CD4-positive, alpha-beta memory T cell (primary cell): ENCODE measurements around the gene NPTX2. TPM values are rescaled to one million over a fixed set of nuclear protein-coding genes. Genes with fewer than 3 reads are reported as not detected.

Experiments
- CTCF ChIA-PET: fragments of 350-600 bp; sonication (Branson Sonifier 250); formaldehyde crosslinking; loops from one replicate; lab custom pipeline; 2021; ENCODE audit warnings: inconsistent platforms; ENCODE audit not compliant: partially characterized antibody; lab: Charles Lee
- POLR2A ChIA-PET: fragments of 350-600 bp; sonication (Branson Sonifier 250); formaldehyde crosslinking; loops from one replicate; lab custom pipeline; 2021; ENCODE audit not compliant: partially characterized antibody; lab: Charles Lee
- DNase-seq, 5 donors: peaks; one replicate each; pipeline versions ENCODE4 v3.0.0 to v3.0.0-alpha.2; 2020 to 2022; ENCODE audit warnings: mixed read lengths in 1 of 5
- H3K27ac ChIP-seq: one replicate; pipeline ENCODE4 v1.7.0; 2013; ENCODE audit warnings: low read depth, low read length
- H3K27me3 ChIP-seq: 2 replicates; pipeline ENCODE4 v1.7.0; 2013; ENCODE audit warnings: mild to moderate bottlenecking, low read length, moderate library complexity; ENCODE audit not compliant: insufficient read depth
- H3K36me3 ChIP-seq: 2 replicates; pipeline ENCODE4 v1.7.0; 2013; ENCODE audit warnings: mild to moderate bottlenecking, low read length, moderate library complexity; ENCODE audit not compliant: insufficient read depth
- H3K4me1 ChIP-seq: 2 replicates; pipeline ENCODE4 v1.7.0; 2013; ENCODE audit warnings: mild to moderate bottlenecking, low read length, moderate library complexity; ENCODE audit not compliant: insufficient read depth
- H3K4me3 ChIP-seq, 2 donors: one replicate each; pipeline ENCODE4 v1.7.0; 2013; ENCODE audit warnings: low read length in 2 of 2, mild to moderate bottlenecking in 1 of 2
- H3K9me3 ChIP-seq, 2 donors: one replicate each; pipeline ENCODE4 v1.7.0; 2013; ENCODE audit warnings: low read length in 2 of 2, control low read depth in 1 of 2; ENCODE audit not compliant: control insufficient read depth in 1 of 2
- H3K27ac Mint-ChIP-seq, 7 donors: one replicate each; pipeline ENCODE4 v1.8.0; 2020 to 2021; ENCODE audit warnings: mixed read lengths in 7 of 7, mild to moderate bottlenecking in 6 of 7, inconsistent platforms in 3 of 7, moderate library complexity in 3 of 7
- H3K27me3 Mint-ChIP-seq, 2 donors: one replicate each; pipeline ENCODE4 v1.8.0; 2020 to 2021; ENCODE audit warnings: mixed read lengths in 2 of 2
- H3K36me3 Mint-ChIP-seq, 2 donors: one replicate each; pipeline ENCODE4 v1.8.0; 2020 to 2021; ENCODE audit warnings: mixed read lengths in 2 of 2, inconsistent platforms in 1 of 2, mild to moderate bottlenecking in 1 of 2
- H3K4me1 Mint-ChIP-seq, 4 donors: one replicate each; pipeline ENCODE4 v1.8.0; 2020 to 2021; ENCODE audit warnings: mixed read lengths in 4 of 4, mild to moderate bottlenecking in 1 of 4
- H3K4me3 Mint-ChIP-seq, 8 donors: one replicate each; pipeline ENCODE4 v1.8.0; 2020 to 2021; ENCODE audit warnings: mixed read lengths in 8 of 8, mild to moderate bottlenecking in 7 of 8, moderate library complexity in 6 of 8, inconsistent platforms in 3 of 8
- H3K9me3 Mint-ChIP-seq, 8 donors: one replicate each; pipeline ENCODE4 v1.8.0; 2020 to 2021; ENCODE audit warnings: mixed read lengths in 8 of 8, mild to moderate bottlenecking in 5 of 8, inconsistent platforms in 3 of 8, moderate library complexity in 1 of 8
- intact Hi-C: fragments of 100-400 bp; cut with micrococcal nuclease; formaldehyde crosslinking; loops from one replicate; pipeline ENCODE4 v1.15.1; 2023
- polyA plus RNA-seq, 2 donors: library from polyadenylated mRNA; unstranded; fragments of 300-500 nt; fragmentation: Illumina TruSeq; gene quantifications; one replicate each; pipeline ENCODE4 v1.2.3, GENCODE V29; 2021
- total RNA-seq, 2 experiments: library from RNA; stranded (reverse); gene quantifications; one replicate each; pipeline ENCODE4 v1.2.3, GENCODE V29; 2021

Gene NPTX2
- total and polyA plus RNA-seq, 4 experiments from 2014 or later = not detected

GRCh38 chr7:98628418-98628817 is 11.3 kb downstream of the NPTX2 start:
- H3K36me3 Mint-ChIP-seq = peaks cover 0 to 5% of the 10 kb centered on the region in 2 donors
- peaks cover 4 to 5% of the 10 kb centered on the region in 2 donors for H3K27me3 Mint-ChIP-seq
- peaks cover 0 to 23% (median 12%) of the 10 kb centered on the region in 8 donors for H3K9me3 Mint-ChIP-seq
- no peak overlapping the region for H3K27ac Mint-ChIP-seq
- peaks cover 0 to 5% (median 0%) of the 10 kb centered on the region in 4 donors for H3K4me1 Mint-ChIP-seq
- H3K36me3 ChIP-seq = no peaks in the 10 kb centered on the region
- H3K9me3 ChIP-seq = no peaks in the 10 kb centered on the region
- CTCF ChIA-PET = no interaction called here
- no peak overlapping the region for H3K27ac ChIP-seq
- no peaks in the 10 kb centered on the region for H3K4me1 ChIP-seq
- H3K4me3 ChIP-seq = no peak overlapping the region
- no peak overlapping the region for H3K4me3 Mint-ChIP-seq
- H3K27me3 ChIP-seq = no peaks in the 10 kb centered on the region
- intact Hi-C loops = no loop called here
- no peak for DNase-seq
- POLR2A ChIA-PET = no interaction called here

DNA sequence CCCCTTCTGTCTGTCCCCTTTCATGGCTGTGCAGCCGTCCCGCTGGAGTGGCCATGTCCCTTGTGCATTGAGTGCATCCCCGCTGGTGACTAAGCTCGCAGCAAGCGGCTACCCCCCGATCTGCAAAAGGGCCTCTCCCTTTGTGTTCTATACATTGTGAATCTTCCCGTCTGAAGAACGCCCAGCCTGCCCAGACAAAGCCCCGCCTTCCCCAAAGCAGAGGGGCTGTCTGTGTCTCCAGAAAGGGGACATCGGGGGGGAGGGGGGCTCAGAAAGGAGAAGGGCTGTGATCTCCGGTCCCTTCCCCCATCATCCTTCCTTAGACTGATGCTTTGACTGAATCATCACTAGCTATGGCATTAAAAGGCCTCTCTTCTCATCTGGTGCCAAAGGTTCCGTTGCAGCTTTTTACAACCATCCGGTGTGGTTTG is 11.9 kb downstream of the NPTX2 start:
- ChIA-PET POLR2A (no interaction called here), CTCF (no interaction called here)
- no peak overlapping the region for H3K4me3 ChIP-seq
- no peaks in the 10 kb centered on the region for H3K9me3 ChIP-seq
- Mint-ChIP-seq H3K4me1 (peaks cover 0 to 5% (median 0%) of the 10 kb centered on the region in 4 donors), H3K36me3 (peaks cover 0 to 5% of the 10 kb centered on the region in 2 donors), H3K9me3 (peaks cover 0 to 23% (median 13%) of the 10 kb centered on the region in 8 donors), H3K4me3 (peak overlapping the region in 1 of 8 donors; percentile 25), H3K27ac (no peak overlapping the region), H3K27me3 (peaks cover 4 to 5% of the 10 kb centered on the region in 2 donors)
- no peak for DNase-seq
- no peaks in the 10 kb centered on the region for H3K4me1 ChIP-seq
- intact Hi-C loops = no loop called here
- no peaks in the 10 kb centered on the region for H3K27me3 ChIP-seq
- H3K27ac ChIP-seq = no peak overlapping the region
- no peaks in the 10 kb centered on the region for H3K36me3 ChIP-seq

- H3K27ac ChIP-seq = no peak overlapping the region
- ChIA-PET CTCF (no interaction called here), POLR2A (no interaction called here)
- no peaks in the 10 kb centered on the region for H3K4me1 ChIP-seq
- Mint-ChIP-seq H3K27ac (no peak overlapping the region), H3K9me3 (peaks cover 0 to 23% (median 13%) of the 10 kb centered on the region in 8 donors), H3K4me1 (peaks cover 0 to 5% (median 0%) of the 10 kb centered on the region in 4 donors), H3K4me3 (no peak overlapping the region), H3K27me3 (peaks cover 4 to 5% of the 10 kb centered on the region in 2 donors), H3K36me3 (peaks cover 0 to 5% of the 10 kb centered on the region in 2 donors)
- intact Hi-C loops = no loop called here
- H3K9me3 ChIP-seq = no peaks in the 10 kb centered on the region
- no peaks in the 10 kb centered on the region for H3K36me3 ChIP-seq
- H3K4me3 ChIP-seq = no peak overlapping the region
- no peak for DNase-seq
- H3K27me3 ChIP-seq = no peaks in the 10 kb centered on the region
Measured at GRCh38 chr7:98630149-98630548, 13.1 kb downstream of the NPTX2 start.

- POLR2A ChIA-PET = no interaction called here
- Histone ChIP-seq H3K9me3 (no peaks in the 10 kb centered on the region), H3K27me3 (no peaks in the 10 kb centered on the region), H3K36me3 (no peaks in the 10 kb centered on the region), H3K4me1 (no peaks in the 10 kb centered on the region), H3K4me3 (no peak overlapping the region), H3K27ac (no peak overlapping the region)
- Mint-ChIP-seq H3K27ac (no peak overlapping the region), H3K36me3 (peaks cover 0 to 5% of the 10 kb centered on the region in 2 donors), H3K9me3 (peaks cover 0 to 23% (median 13%) of the 10 kb centered on the region in 8 donors), H3K4me1 (peaks cover 0 to 5% (median 0%) of the 10 kb centered on the region in 4 donors), H3K4me3 (no peak overlapping the region), H3K27me3 (peaks cover 4 to 7% of the 10 kb centered on the region in 2 donors)
- intact Hi-C loops = no loop called here
- CTCF ChIA-PET = no interaction called here
- no peak for DNase-seq
Measured at GRCh38 chr7:98630770-98631169, 13.7 kb downstream of the NPTX2 start.

GRCh38 chr7:98638853-98639252 is 21.8 kb downstream of the NPTX2 start:
- POLR2A ChIA-PET = no interaction called here
- Mint-ChIP-seq H3K9me3 (peaks cover 0 to 22% (median 10%) of the 10 kb centered on the region in 8 donors), H3K27me3 (peaks cover 0 to 5% of the 10 kb centered on the region in 2 donors), H3K4me1 (no peaks in the 10 kb centered on the region), H3K36me3 (no peaks in the 10 kb centered on the region), H3K4me3 (no peak overlapping the region), H3K27ac (no peak overlapping the region)
- Histone ChIP-seq H3K9me3 (no peaks in the 10 kb centered on the region), H3K4me1 (no peaks in the 10 kb centered on the region), H3K36me3 (no peaks in the 10 kb centered on the region), H3K4me3 (no peak overlapping the region), H3K27me3 (no peaks in the 10 kb centered on the region), H3K27ac (no peak overlapping the region)
- CTCF ChIA-PET = no interaction called here
- DNase-seq = no peak
- intact Hi-C loops = no loop called here

- Histone ChIP-seq H3K4me3 (no peak overlapping the region), H3K27me3 (no peaks in the 10 kb centered on the region), H3K9me3 (no peaks in the 10 kb centered on the region), H3K27ac (no peak overlapping the region), H3K36me3 (no peaks in the 10 kb centered on the region), H3K4me1 (no peaks in the 10 kb centered on the region)
- Mint-ChIP-seq H3K27me3 (peaks cover 0 to 5% of the 10 kb centered on the region in 2 donors), H3K4me1 (no peaks in the 10 kb centered on the region), H3K27ac (no peak overlapping the region), H3K4me3 (no peak overlapping the region), H3K9me3 (peaks cover 2 to 22% (median 10%) of the 10 kb centered on the region in 8 donors), H3K36me3 (no peaks in the 10 kb centered on the region)
- no peak for DNase-seq
- ChIA-PET POLR2A (no interaction called here), CTCF (no interaction called here)
- intact Hi-C loops = no loop called here
Measured at GRCh38 chr7:98640375-98640774, 23.3 kb downstream of the NPTX2 start.

DNA sequence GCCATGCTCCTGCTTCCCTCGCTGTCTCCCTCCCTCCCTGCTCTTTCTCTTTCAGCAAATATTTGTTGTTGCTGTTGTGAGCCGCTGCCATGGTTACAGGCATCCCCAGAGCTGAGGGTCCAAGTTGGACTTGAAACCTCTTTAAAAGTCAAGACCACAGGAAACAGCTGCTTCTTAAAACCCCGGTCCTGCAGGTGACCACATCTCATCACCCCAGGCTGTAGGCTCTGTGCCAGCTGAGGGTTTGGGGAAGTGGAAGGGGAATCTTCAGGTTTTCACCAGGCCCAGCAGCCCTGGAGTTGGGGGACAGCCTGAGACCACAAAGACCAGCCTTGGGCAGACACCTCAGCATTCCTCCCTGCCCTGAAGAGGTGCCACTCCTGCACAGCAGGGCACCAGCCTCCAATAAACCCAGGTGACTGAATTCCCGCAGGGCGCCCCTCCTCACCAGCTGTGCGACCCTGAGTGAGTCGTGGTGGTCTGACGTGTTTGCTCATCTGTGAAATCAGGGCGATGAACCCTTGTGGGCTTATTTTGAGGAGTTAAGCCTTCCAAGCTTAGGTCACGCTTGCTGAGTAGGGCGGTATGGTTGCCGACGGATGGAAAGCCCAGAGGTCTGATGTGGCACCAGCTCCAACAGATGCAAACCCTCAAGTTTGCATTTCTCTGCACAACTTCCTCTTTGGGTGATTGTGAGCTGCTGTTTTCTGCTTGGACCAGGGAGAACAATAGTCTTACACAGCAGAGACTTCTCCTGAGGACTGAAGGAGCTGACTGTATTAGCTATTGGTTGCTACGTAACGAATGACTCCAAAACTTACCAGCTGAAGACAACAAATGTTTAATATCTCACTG is 24.8 kb downstream of the NPTX2 start:
- no peak for DNase-seq

More for the DNA sequence above, 24.8 kb downstream of the NPTX2 start:
- H3K27me3 Mint-ChIP-seq = peaks cover 0 to 5% of the 10 kb centered on the region in 2 donors
- H3K4me1 Mint-ChIP-seq = no peaks in the 10 kb centered on the region
- H3K9me3 Mint-ChIP-seq = peaks cover 2 to 16% (median 9%) of the 10 kb centered on the region in 8 donors
- no peaks in the 10 kb centered on the region for H3K27me3 ChIP-seq
- ChIA-PET POLR2A (no interaction called here), CTCF (no interaction called here)
- H3K36me3 ChIP-seq = no peaks in the 10 kb centered on the region
- H3K27ac ChIP-seq = no peak overlapping the region
- no peak overlapping the region for H3K4me3 Mint-ChIP-seq
- H3K4me3 ChIP-seq = no peak overlapping the region
- no peaks in the 10 kb centered on the region for H3K36me3 Mint-ChIP-seq
- intact Hi-C loops = no loop called here
- no peaks in the 10 kb centered on the region for H3K9me3 ChIP-seq
- no peaks in the 10 kb centered on the region for H3K4me1 ChIP-seq
- no peak overlapping the region for H3K27ac Mint-ChIP-seq
